K562 (cell line): ENCODE data around the gene GPRC5B. TPM values are rescaled to one million over a fixed set of nuclear protein-coding genes. Genes with fewer than 3 reads are reported as not detected.

ENCODE experiments used
- ETV1 ChIP-seq: fragments of 450-650 bp; conservative IDR thresholded peaks from 2 replicates; pipeline ENCODE4 v1.6.1; 2016; ENCODE audit warnings: missing genetic modification characterization, control low read depth, low read depth, missing compliant biosample characterization
- GABPB1 ChIP-seq: sonication (generic); formaldehyde crosslinking; IDR thresholded peaks from 2 replicates; pipeline ENCODE4 v1.8.0; 2022; ENCODE audit warnings: mild to moderate bottlenecking, missing genetic modification reagents
- GATAD2B ChIP-seq: fragments of 450-650 bp; IDR thresholded peaks from 2 replicates; pipeline ENCODE4 v1.6.1; 2017; ENCODE audit warnings: mild to moderate bottlenecking, borderline replicate concordance
- HNRNPL ChIP-seq: fragments of 200-400 bp; formaldehyde crosslinking; IDR thresholded peaks from 2 replicates; pipeline ENCODE4 v1.6.1; 2017; ENCODE audit warnings: low read depth, mild to moderate bottlenecking, low read length
- MEIS2 ChIP-seq: fragments of 450-650 bp; IDR thresholded peaks from 2 replicates; pipeline ENCODE4 v1.6.1; 2014; ENCODE audit warnings: mild to moderate bottlenecking; ENCODE audit not compliant: partially characterized antibody
- POLR2AphosphoS5 ChIP-seq: IDR thresholded peaks from 2 replicates; pipeline ENCODE4 v1.6.1; 2011; ENCODE audit warnings: mild to moderate bottlenecking, low read depth, low read length, moderate library complexity; ENCODE audit not compliant: control insufficient read depth, insufficient read depth
- RBM25 ChIP-seq: fragments of 200-400 bp; formaldehyde crosslinking; IDR thresholded peaks from 2 replicates; pipeline ENCODE4 v1.6.1; 2018; ENCODE audit warnings: low read length, low read depth, moderate library complexity; ENCODE audit not compliant: severe bottlenecking
- SIN3A ChIP-seq, 2 experiments: fragments of 150-350 bp in 1 of 2; IDR thresholded peaks; 2 replicates each; pipeline ENCODE4 v1.6.1; 2011 to 2016; ENCODE audit warnings: borderline replicate concordance in 2 of 2, low read depth in 2 of 2, low read length in 2 of 2, mild to moderate bottlenecking in 2 of 2, moderate library complexity in 2 of 2; ENCODE audit not compliant: control insufficient read depth in 1 of 2
- SP1 ChIP-seq: sonication (generic); formaldehyde crosslinking; IDR thresholded peaks from 2 replicates; pipeline ENCODE4 v1.8.1; 2022; ENCODE audit warnings: mild to moderate bottlenecking, missing genetic modification reagents
- SRSF3 ChIP-seq: fragments of 200-400 bp; formaldehyde crosslinking; IDR thresholded peaks from 2 replicates; pipeline ENCODE4 v1.6.1; 2016; ENCODE audit warnings: mild to moderate bottlenecking, low read length, moderate library complexity; ENCODE audit not compliant: insufficient read depth
- TCF7 ChIP-seq: sonication (generic); IDR thresholded peaks from 2 replicates; pipeline ENCODE4 v1.6.1; 2016; ENCODE audit warnings: antibody characterized with exemption, borderline replicate concordance
- XRCC5 ChIP-seq: fragments of 200-400 bp; formaldehyde crosslinking; IDR thresholded peaks from 2 replicates; pipeline ENCODE4 v1.6.1; 2017; ENCODE audit warnings: low read depth, mild to moderate bottlenecking, low read length
- YBX1 ChIP-seq: fragments of 450-650 bp; IDR thresholded peaks from 2 replicates; pipeline ENCODE4 v1.7.1; 2016; ENCODE audit warnings: mild to moderate bottlenecking
- ZBTB17 ChIP-seq: fragments of 450-650 bp; formaldehyde crosslinking; IDR thresholded peaks from 2 replicates; pipeline ENCODE4 v1.4.0; 2020; ENCODE audit warnings: mild to moderate bottlenecking
- ZNF586 ChIP-seq: fragments of 450-650 bp; formaldehyde crosslinking; conservative IDR thresholded peaks from 2 replicates; pipeline ENCODE4 v1.4.0; 2020; ENCODE audit warnings: mild to moderate bottlenecking, moderate library complexity
- ZSCAN29 ChIP-seq: fragments of 450-650 bp; IDR thresholded peaks from 2 replicates; pipeline ENCODE4 v1.6.1; 2017
- polyA plus RNA-seq, 8 experiments: library from polyadenylated mRNA; depleted of rRNA in 4 of 8; stranded (reverse) in 5 of 8; unstranded in 3 of 8; fragments of >200 nt; fragmentation: Nextera tagmentation in 2 of 8; fragmentation: Illumina TruSeq in 1 of 8; extraction: Ambion mirVana in 2 of 8; extraction: Trizol in 1 of 8; gene quantifications; 2 replicates each; pipeline versions ENCODE4 v1.2.1 to v1.2.3, GENCODE V29; 2011 to 2014; ENCODE audit warnings: inconsistent platforms in 1 of 8, missing spikeins in 1 of 8
- total RNA-seq, 7 experiments: library from RNA; depleted of rRNA in 6 of 7; stranded (reverse); fragments of >200 nt in 6 of 7; fragmentation: Illumina TruSeq in 2 of 7; extraction: Trizol in 2 of 7; gene quantifications; 2 replicates each; pipeline versions ENCODE4 v1.2.1 to v1.2.3, GENCODE V29; 2011 to 2021; ENCODE audit warnings: low replicate concordance in 1 of 7
- TF ChIP-seq, protein P1 (sequence below): fragments of 450-650 bp; IDR thresholded peaks from 2 replicates; pipeline ENCODE4 v1.6.1; 2017; ENCODE audit warnings: mild to moderate bottlenecking, moderate library complexity
- TF ChIP-seq, protein P2 (sequence below): fragments of 250-450 bp; sonication (Bioruptor Pico); IDR thresholded peaks from 2 replicates; pipeline ENCODE4 v1.8.0; 2021; ENCODE audit warnings: moderate library complexity, mild to moderate bottlenecking, inconsistent platforms
- TF ChIP-seq, protein P3 (sequence below), 2 experiments: fragments of 450-650 bp; IDR thresholded peaks; 2 replicates each; pipeline ENCODE4 v1.6.1; 2016

Gene GPRC5B
- total and polyA plus RNA-seq, 9 of the 15 experiments (the other 6 are each of a cell fraction or from before 2014, with no cell fraction given) = 0.65 to 5.5 (median 1.3) TPM

DNA sequence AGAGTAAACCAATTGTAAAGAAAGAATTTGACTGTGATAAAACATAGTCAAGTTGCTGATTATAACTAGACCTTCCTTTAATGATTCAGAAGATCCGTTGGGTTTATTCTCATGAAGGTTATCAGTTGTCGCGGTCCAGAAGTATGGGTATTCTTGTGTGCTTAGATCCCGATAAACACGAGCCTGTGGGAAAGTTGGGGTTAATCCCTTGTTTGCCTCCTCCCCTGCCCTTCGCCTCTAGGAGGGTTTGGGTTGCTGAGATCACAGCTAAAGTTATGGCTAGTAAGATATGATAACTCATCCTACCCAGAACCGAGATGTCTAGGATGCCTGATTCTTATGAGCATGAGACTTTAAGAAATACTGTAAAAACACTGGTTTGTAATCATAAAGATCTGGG lies 66.8 kb downstream of the GPRC5B start (continued):
- TF ChIP-seq TCF7 = no peak
- TF ChIP-seq, protein P1, sequence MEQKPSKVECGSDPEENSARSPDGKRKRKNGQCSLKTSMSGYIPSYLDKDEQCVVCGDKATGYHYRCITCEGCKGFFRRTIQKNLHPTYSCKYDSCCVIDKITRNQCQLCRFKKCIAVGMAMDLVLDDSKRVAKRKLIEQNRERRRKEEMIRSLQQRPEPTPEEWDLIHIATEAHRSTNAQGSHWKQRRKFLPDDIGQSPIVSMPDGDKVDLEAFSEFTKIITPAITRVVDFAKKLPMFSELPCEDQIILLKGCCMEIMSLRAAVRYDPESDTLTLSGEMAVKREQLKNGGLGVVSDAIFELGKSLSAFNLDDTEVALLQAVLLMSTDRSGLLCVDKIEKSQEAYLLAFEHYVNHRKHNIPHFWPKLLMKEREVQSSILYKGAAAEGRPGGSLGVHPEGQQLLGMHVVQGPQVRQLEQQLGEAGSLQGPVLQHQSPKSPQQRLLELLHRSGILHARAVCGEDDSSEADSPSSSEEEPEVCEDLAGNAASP = no peak
- TF ChIP-seq XRCC5 = no peak
- TF ChIP-seq SP1 (CRISPR knock-in tag) = no peak
- no peak for TF ChIP-seq SIN3A (IDR thresholded peaks at IDR 0.05; ENCODE audit: borderline replicate concordance in 2 of 2, control insufficient read depth in 1 of 2, low read depth in 2 of 2, low read length in 2 of 2)
- no peak for TF ChIP-seq YBX1
- TF ChIP-seq, protein P2, sequence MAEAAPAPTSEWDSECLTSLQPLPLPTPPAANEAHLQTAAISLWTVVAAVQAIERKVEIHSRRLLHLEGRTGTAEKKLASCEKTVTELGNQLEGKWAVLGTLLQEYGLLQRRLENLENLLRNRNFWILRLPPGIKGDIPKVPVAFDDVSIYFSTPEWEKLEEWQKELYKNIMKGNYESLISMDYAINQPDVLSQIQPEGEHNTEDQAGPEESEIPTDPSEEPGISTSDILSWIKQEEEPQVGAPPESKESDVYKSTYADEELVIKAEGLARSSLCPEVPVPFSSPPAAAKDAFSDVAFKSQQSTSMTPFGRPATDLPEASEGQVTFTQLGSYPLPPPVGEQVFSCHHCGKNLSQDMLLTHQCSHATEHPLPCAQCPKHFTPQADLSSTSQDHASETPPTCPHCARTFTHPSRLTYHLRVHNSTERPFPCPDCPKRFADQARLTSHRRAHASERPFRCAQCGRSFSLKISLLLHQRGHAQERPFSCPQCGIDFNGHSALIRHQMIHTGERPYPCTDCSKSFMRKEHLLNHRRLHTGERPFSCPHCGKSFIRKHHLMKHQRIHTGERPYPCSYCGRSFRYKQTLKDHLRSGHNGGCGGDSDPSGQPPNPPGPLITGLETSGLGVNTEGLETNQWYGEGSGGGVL (CRISPR knock-in tag) = no peak
- TF ChIP-seq, protein P3, sequence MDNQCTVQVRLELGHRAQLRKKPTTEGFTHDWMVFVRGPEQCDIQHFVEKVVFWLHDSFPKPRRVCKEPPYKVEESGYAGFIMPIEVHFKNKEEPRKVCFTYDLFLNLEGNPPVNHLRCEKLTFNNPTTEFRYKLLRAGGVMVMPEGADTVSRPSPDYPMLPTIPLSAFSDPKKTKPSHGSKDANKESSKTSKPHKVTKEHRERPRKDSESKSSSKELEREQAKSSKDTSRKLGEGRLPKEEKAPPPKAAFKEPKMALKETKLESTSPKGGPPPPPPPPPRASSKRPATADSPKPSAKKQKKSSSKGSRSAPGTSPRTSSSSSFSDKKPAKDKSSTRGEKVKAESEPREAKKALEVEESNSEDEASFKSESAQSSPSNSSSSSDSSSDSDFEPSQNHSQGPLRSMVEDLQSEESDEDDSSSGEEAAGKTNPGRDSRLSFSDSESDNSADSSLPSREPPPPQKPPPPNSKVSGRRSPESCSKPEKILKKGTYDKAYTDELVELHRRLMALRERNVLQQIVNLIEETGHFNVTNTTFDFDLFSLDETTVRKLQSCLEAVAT (IDR thresholded peaks at IDR 0.05) = no peak
- TF ChIP-seq SRSF3 = no peak
- TF ChIP-seq GABPB1 (CRISPR knock-in tag) = no peak
- no peak for TF ChIP-seq POLR2AphosphoS5
- TF ChIP-seq RBM25 = no peak
- TF ChIP-seq GATAD2B = no peak
- no peak for TF ChIP-seq ZBTB17
- peak; percentile 12 for TF ChIP-seq MEIS2
- no peak for TF ChIP-seq ZSCAN29
- TF ChIP-seq ETV1 (tag) = no peak
- no peak for TF ChIP-seq HNRNPL
- no peak for TF ChIP-seq ZNF586 (CRISPR knock-in tag)
